A549 (cell line): ENCODE data around the gene PPP3CA. TPM values are rescaled to one million over a fixed set of nuclear protein-coding genes. Genes with fewer than 3 reads are reported as not detected.

Source experiments
- ATAC-seq, 2 experiments: fragments of 200-7000 bp in 1 of 2; fragments of >200 bp in 1 of 2; cut with Nextera tagmentation in 1 of 2; cut with Tn5 transposase in 1 of 2; 3 replicates each; pipeline versions ENCODE4 v1.8.0 to v1.9.1; 2018 to 2020; ENCODE audit warnings: mild to moderate bottlenecking in 1 of 2, moderate library complexity in 1 of 2
- CTCF ChIA-PET: fragments of 300-600 bp; sonication (Branson Sonifier 250); formaldehyde crosslinking; extraction: SDS; loops from one replicate; lab custom pipeline; 2021; ENCODE audit warnings: antibody characterized with exemption, inconsistent platforms; lab: Yijun Ruan, JAX
- POLR2A ChIA-PET: fragments of 350-600 bp; formaldehyde crosslinking; extraction: SDS; loops from one replicate; lab custom pipeline; 2021; ENCODE audit warnings: antibody characterized with exemption, inconsistent platforms; lab: Yijun Ruan, JAX
- DNase-seq, 2 experiments: peaks; one replicate each; pipeline versions ENCODE4 v3.0.0 to v3.0.0-alpha.2; 2011 to 2016; ENCODE audit warnings: low read depth in 1 of 2, low spot score in 1 of 2
- FAIRE-seq: peaks from 2 replicates; lab custom pipeline; 2011; peaks lifted over from hg19 to GRCh38; lab: Jason Lieb, UNC
- H3K27ac ChIP-seq, 2 experiments: fragments of >200 bp; sonication (Bioruptor Twin); formaldehyde crosslinking; 3 replicates each; pipeline ENCODE4 v1.5.1; 2016 to 2017
- H3K4me1 ChIP-seq: fragments of >200 bp; sonication (Bioruptor Twin); formaldehyde crosslinking; 3 replicates; pipeline ENCODE4 v1.6.1; 2016
- H3K4me2 ChIP-seq: fragments of >200 bp; sonication (Bioruptor Twin); formaldehyde crosslinking; 3 replicates; pipeline ENCODE4 v1.6.1; 2016
- H3K4me3 ChIP-seq: fragments of >200 bp; sonication (Bioruptor Twin); formaldehyde crosslinking; 3 replicates; pipeline ENCODE4 v1.5.1; 2016
- H3K9me3 ChIP-seq: fragments of >200 bp; sonication (Bioruptor Twin); formaldehyde crosslinking; 3 replicates; pipeline ENCODE4 v1.6.1; 2016
- BHLHE40 ChIP-seq: IDR thresholded peaks from 2 replicates; pipeline ENCODE4 v1.6.1; 2012; ENCODE audit warnings: low read depth, low read length, inconsistent platforms
- CBX8 ChIP-seq: fragments of 200-600 bp; sonication (generic); IDR thresholded peaks from 2 replicates; pipeline ENCODE4 v1.6.1; 2016
- E2F6 ChIP-seq: IDR thresholded peaks from 2 replicates; pipeline ENCODE4 v1.6.1; 2012; ENCODE audit warnings: low read depth, borderline replicate concordance
- FOSB ChIP-seq: fragments of 250-450 bp; sonication (Bioruptor Pico); IDR thresholded peaks from 2 replicates; pipeline ENCODE4 v1.5.0; 2020; ENCODE audit warnings: mild to moderate bottlenecking, moderate library complexity
- HOXA7 ChIP-seq: fragments of 250-450 bp; sonication (Bioruptor Pico); IDR thresholded peaks from 2 replicates; pipeline ENCODE4 v1.5.0; 2020; ENCODE audit warnings: mild to moderate bottlenecking, moderate library complexity
- NR3C1 ChIP-seq: fragments of >200 bp; sonication (Bioruptor Twin); formaldehyde crosslinking; IDR thresholded peaks from 3 replicates; pipeline ENCODE4 v1.6.1; 2017
- POLR2A ChIP-seq: IDR thresholded peaks from 2 replicates; pipeline ENCODE4 v1.6.1; 2012; ENCODE audit warnings: mild to moderate bottlenecking, low read length
- POLR2AphosphoS2 ChIP-seq: conservative IDR thresholded peaks from 2 replicates; pipeline ENCODE4 v1.6.1; 2012; ENCODE audit warnings: low read length, improper control_type of control experiment, inconsistent platforms
- RARB ChIP-seq: fragments of 250-450 bp; sonication (Bioruptor Pico); IDR thresholded peaks from 2 replicates; pipeline ENCODE4 v1.8.0; 2021; ENCODE audit warnings: mild to moderate bottlenecking, moderate library complexity
- RCOR1 ChIP-seq: fragments of 150-350 bp; IDR thresholded peaks from 2 replicates; pipeline ENCODE4 v1.6.1; 2014; ENCODE audit warnings: antibody characterized with exemption, low read length, low read depth
- RFX5 ChIP-seq: fragments of 450-650 bp; IDR thresholded peaks from 2 replicates; pipeline ENCODE4 v1.7.1; 2014; ENCODE audit warnings: antibody characterized with exemption, mild to moderate bottlenecking, moderate library complexity
- TFCP2L1 ChIP-seq: fragments of 250-450 bp; sonication (Bioruptor Pico); IDR thresholded peaks from 2 replicates; pipeline ENCODE4 v1.5.0; 2021; ENCODE audit warnings: mild to moderate bottlenecking
- USF2 ChIP-seq: fragments of 450-650 bp; IDR thresholded peaks from 2 replicates; pipeline ENCODE4 v1.6.1; 2014; ENCODE audit warnings: antibody characterized with exemption
- ZNF302 ChIP-seq: fragments of 250-450 bp; sonication (Bioruptor Pico); IDR thresholded peaks from 2 replicates; pipeline ENCODE4 v1.9.0; 2021; ENCODE audit warnings: inconsistent platforms, mild to moderate bottlenecking, moderate library complexity
- WGBS: methylation state at CpG from one replicate; pipeline ENCODE4 v1.1.6; 2017; ENCODE audit errors: missing lambda C conversion rate; 5-methylcytosine and 5-hydroxymethylcytosine counted together
- polyA plus RNA-seq, 4 experiments: library from polyadenylated mRNA; depleted of rRNA in 3 of 4; stranded (reverse); fragments of >200 nt; fragmentation: RNase III in 1 of 4; extraction: RNeasy Plus Mini Kit Qiagen cat#74134 plus additional on column Dnase treatment in 1 of 4; gene quantifications; 2 replicates in 3 of 4; 3 replicates in 1 of 4; pipeline ENCODE4 v1.2.3, GENCODE V29; 2011 to 2017
- TF ChIP-seq, protein P1 (sequence below): fragments of 150-350 bp; IDR thresholded peaks from 2 replicates; pipeline ENCODE4 v1.6.1; 2014; ENCODE audit warnings: low read depth, mild to moderate bottlenecking, low read length
- TF ChIP-seq, protein P2 (sequence below): IDR thresholded peaks from 2 replicates; pipeline ENCODE4 v1.6.1; 2012

PPP3CA gene
- polyA plus RNA-seq, 2 of the 4 experiments (the other 2 are of a cell fraction), result 21.4 to 42.4 TPM

DNA sequence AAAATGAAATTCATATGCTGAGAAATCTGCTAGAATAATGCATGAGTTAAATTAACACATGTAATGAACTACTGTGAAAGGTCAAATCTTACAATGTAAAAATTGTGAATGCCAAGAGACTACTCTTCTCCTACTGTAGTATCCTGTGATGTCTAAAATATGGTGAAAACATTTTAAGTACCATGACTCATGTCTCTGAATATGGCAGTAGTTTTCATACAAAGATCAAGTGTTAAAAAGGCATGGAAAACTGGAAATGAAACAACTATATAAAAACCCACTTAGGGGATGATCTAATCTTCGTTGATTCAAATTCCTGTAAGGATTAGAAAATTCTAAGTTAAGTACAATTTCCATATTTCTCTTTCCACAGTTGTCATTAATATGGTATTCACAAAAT, 221.3 kb downstream of the PPP3CA start:
- Histone ChIP-seq H3K27ac (no peak overlapping the region), H3K9me3 (no peaks in the 10 kb centered on the region), H3K4me2 (no peak overlapping the region)
- FAIRE-seq, result no peak
- DNase-seq, result no peak
- 90% methylated on average over 1 of the region's 1 CpG for WGBS
- TF ChIP-seq, protein P1, sequence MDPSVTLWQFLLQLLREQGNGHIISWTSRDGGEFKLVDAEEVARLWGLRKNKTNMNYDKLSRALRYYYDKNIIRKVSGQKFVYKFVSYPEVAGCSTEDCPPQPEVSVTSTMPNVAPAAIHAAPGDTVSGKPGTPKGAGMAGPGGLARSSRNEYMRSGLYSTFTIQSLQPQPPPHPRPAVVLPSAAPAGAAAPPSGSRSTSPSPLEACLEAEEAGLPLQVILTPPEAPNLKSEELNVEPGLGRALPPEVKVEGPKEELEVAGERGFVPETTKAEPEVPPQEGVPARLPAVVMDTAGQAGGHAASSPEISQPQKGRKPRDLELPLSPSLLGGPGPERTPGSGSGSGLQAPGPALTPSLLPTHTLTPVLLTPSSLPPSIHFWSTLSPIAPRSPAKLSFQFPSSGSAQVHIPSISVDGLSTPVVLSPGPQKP, result no peak
- TF ChIP-seq BHLHE40 (no peak), RCOR1 (no peak), RFX5 (no peak), POLR2A (no peak), USF2 (no peak), HOXA7 (CRISPR knock-in tag) (no peak), TFCP2L1 (no peak)
- TF ChIP-seq, all 56 proteins: peak for 0
- POLR2A ChIA-PET, result no interaction called here
- H3K4me3 ChIP-seq, result no peak overlapping the region
- CTCF ChIA-PET, result no interaction called here
- H3K4me1 ChIP-seq, result peaks cover 6% of the 10 kb centered on the region; the same call in 2 of the 3 replicates
- ATAC-seq, result no peak

DNA sequence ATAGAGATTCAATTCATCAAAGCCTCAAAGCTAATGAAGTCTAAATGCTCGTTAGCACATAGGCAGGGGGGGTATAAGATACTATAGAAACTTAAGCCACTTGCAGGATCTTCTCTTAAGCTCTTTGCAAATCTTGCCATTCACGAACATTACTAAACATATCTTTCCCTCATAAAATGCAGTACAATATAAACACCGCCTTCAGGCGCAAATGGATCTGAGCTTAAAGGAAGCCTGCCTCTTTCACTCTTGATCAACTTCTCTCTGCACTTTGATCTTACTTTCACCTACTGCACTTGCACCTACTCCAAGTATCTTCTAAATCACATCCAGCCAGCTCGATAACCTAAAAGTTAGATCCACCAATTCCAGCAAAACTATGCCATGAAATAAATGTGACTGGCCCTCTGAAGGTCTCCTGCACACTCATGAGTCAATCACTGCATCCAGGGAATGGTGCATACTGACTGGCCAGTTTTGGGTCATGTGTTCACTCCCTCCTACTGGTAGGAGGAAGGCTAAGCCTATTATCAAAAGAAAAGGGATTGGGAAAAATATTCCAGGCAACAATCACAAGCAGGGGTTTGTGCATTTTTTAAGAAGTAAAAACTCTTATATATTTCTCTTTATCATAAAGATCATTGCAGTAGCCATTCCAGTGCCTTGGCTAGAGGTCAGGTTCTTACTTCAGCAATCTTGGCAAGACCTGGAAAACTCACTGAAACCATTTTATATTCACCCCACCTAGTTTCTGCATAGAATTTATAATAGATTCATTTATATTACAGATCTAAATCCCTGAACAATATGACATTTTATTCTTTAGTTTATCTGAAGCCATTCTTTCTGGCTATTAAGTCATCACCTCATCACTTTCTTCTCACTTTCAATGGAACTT, 222.0 kb downstream of the PPP3CA start:
- H3K4me1 ChIP-seq, result peaks cover 13% of the 10 kb centered on the region; the same call in 2 of the 3 replicates
- 87% methylated on average over 5 of the region's 5 CpGs for WGBS
- ATAC-seq (peak in 1 of 2 experiments; percentile 56; a peak in 2 of 6 replicates), DNase-seq (no peak), FAIRE-seq (no peak)
- POLR2A ChIA-PET, result no interaction called here
- H3K4me2 ChIP-seq, result no peak overlapping the region
- TF ChIP-seq HOXA7 (CRISPR knock-in tag), result no peak
- TF ChIP-seq CBX8, result no peak
- TF ChIP-seq POLR2AphosphoS2, result no peak
- TF ChIP-seq NR3C1, result no peak
- TF ChIP-seq, protein P2, sequence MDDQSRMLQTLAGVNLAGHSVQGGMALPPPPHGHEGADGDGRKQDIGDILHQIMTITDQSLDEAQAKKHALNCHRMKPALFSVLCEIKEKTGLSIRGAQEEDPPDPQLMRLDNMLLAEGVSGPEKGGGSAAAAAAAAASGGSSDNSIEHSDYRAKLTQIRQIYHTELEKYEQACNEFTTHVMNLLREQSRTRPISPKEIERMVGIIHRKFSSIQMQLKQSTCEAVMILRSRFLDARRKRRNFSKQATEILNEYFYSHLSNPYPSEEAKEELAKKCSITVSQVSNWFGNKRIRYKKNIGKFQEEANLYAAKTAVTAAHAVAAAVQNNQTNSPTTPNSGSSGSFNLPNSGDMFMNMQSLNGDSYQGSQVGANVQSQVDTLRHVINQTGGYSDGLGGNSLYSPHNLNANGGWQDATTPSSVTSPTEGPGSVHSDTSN, result no peak
- no peaks in the 10 kb centered on the region for H3K9me3 ChIP-seq
- no peak overlapping the region for H3K27ac ChIP-seq
- CTCF ChIA-PET, result no interaction called here
- no peak overlapping the region for H3K4me3 ChIP-seq

GRCh38 chr4:101123231-101123630, 224.1 kb downstream of the PPP3CA start:
- WGBS, result 93% methylated on average over 5 of the region's 5 CpGs
- H3K27ac ChIP-seq, result no peak overlapping the region
- H3K4me3 ChIP-seq, result no peak overlapping the region
- CTCF ChIA-PET, result no interaction called here
- H3K9me3 ChIP-seq, result no peaks in the 10 kb centered on the region
- no peak for FAIRE-seq
- TF ChIP-seq E2F6 (no peak), RARB (CRISPR knock-in tag) (no peak), POLR2AphosphoS2 (no peak), NR3C1 (no peak), FOSB (CRISPR knock-in tag) (no peak), HOXA7 (CRISPR knock-in tag) (no peak), ZNF302 (CRISPR knock-in tag) (no peak)
- TF ChIP-seq, all 56 proteins: peak for 0
- Histone ChIP-seq H3K4me2 (no peak overlapping the region), H3K4me1 (peaks cover 15% of the 10 kb centered on the region; the same call in 2 of the 3 replicates)
- no peak for DNase-seq
- POLR2A ChIA-PET, result no interaction called here
- no peak for ATAC-seq
